Ascending aorta (tissue), 2 donors: Measurements from ENCODE around the gene EMILIN2. TPM values are rescaled to one million over a fixed set of nuclear protein-coding genes. Genes with fewer than 3 reads are reported as not detected.
"Not testable (repeated sequence)": the region's sequence is repeated elsewhere in the genome, so short reads cannot be mapped to it uniquely, and the experiment has no call there.

Experiments
- DNase-seq, 2 donors: peaks; one replicate each; pipeline ENCODE4 v3.0.0-alpha.2; 2019; ENCODE audit warnings: low spot score in 2 of 2
- H3K27ac ChIP-seq, 2 donors: fragments of 200-600 bp; sonication (generic); one replicate each; pipeline ENCODE4 v1.5.1; 2016 to 2017; ENCODE audit warnings: mild to moderate bottlenecking in 1 of 2
- H3K27me3 ChIP-seq: fragments of 200-600 bp; sonication (generic); one replicate; pipeline ENCODE4 v1.5.1; 2017
- H3K36me3 ChIP-seq, 2 donors: fragments of 200-600 bp; sonication (generic); one replicate each; pipeline ENCODE4 v1.5.1; 2016
- H3K4me1 ChIP-seq, 2 donors: fragments of 200-600 bp; sonication (generic); one replicate each; pipeline ENCODE4 v1.5.1; 2016 to 2017; ENCODE audit warnings: mild to moderate bottlenecking in 1 of 2
- H3K4me3 ChIP-seq, 2 donors: fragments of 200-600 bp; sonication (generic); one replicate each; pipeline ENCODE4 v1.5.1; 2016 to 2017; ENCODE audit warnings: mild to moderate bottlenecking in 1 of 2
- H3K9me3 ChIP-seq, 2 donors: fragments of 200-600 bp; sonication (generic); one replicate each; pipeline ENCODE4 v1.5.1; 2016
- intact Hi-C: fragments of 100-400 bp; cut with DNase I; formaldehyde crosslinking; loops from one replicate; pipeline ENCODE4 v1.15.1; 2023
- total RNA-seq: library from RNA; depleted of rRNA; stranded (reverse); fragments of >200 nt; gene quantifications from one replicate; pipeline ENCODE4 v1.1.0, GENCODE V29; 2016
- TF ChIP-seq, protein P1 (sequence below), 3 experiments: fragments of 200-600 bp in 2 of 3; fragments of 450-650 bp in 1 of 3; sonication (generic) in 2 of 3; IDR thresholded peaks; one replicate each; pipeline ENCODE4 v1.5.1; 2016 to 2019; ENCODE audit warnings: antibody characterized with exemption in 3 of 3, mild to moderate bottlenecking in 1 of 3, moderate library complexity in 1 of 3

The EMILIN2 gene
- total RNA-seq, result 22.4 TPM

DNA sequence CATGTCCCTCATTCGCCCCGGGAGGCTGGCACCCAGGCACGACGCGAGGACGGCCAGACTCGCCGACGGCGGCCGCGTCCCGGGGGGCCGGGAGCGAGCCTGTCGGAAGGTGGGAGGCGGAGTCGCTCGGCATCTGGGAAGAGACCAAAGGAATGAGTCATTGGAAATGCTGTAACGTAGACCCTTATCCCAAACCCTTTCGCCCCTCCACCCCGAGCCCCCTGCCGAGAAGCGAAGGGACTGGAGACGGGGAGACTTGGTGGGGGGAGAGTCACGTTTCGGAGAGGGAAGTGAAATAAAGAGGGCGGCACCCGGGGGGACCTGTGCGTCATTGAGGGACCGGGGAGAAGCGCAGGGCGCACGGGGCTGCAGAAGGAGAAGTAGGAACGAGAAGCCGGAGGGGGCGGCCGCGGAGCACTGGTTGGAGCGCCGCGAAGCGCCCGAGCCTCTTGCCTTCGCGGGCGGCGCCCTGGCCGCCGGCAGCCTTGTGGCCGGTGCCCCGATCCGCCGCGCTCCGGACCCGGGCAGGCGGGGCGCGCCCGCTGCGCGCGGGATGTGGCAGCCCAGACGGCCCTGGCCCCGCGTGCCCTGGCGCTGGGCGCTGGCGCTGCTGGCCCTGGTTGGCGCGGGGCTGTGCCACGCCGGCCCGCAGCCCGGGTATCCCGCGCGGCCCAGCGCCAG, at the start of gene EMILIN2:
Gene EMILIN2 (plus strand): TSS at position 371 of the 681 bp plus-strand sequence. CDS start 183 bp downstream, at position 554.
- TF ChIP-seq, protein P1, sequence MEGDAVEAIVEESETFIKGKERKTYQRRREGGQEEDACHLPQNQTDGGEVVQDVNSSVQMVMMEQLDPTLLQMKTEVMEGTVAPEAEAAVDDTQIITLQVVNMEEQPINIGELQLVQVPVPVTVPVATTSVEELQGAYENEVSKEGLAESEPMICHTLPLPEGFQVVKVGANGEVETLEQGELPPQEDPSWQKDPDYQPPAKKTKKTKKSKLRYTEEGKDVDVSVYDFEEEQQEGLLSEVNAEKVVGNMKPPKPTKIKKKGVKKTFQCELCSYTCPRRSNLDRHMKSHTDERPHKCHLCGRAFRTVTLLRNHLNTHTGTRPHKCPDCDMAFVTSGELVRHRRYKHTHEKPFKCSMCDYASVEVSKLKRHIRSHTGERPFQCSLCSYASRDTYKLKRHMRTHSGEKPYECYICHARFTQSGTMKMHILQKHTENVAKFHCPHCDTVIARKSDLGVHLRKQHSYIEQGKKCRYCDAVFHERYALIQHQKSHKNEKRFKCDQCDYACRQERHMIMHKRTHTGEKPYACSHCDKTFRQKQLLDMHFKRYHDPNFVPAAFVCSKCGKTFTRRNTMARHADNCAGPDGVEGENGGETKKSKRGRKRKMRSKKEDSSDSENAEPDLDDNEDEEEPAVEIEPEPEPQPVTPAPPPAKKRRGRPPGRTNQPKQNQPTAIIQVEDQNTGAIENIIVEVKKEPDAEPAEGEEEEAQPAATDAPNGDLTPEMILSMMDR (IDR thresholded peaks at IDR 0.05), result no peak
- DNase-seq, result peak; percentile 52 to 93
- Histone ChIP-seq H3K4me1 (peaks cover 4 to 7% of the 10 kb centered on the region in 2 donors), H3K4me3 (peak within 1 kb of the TSS; percentile 72 to 77), H3K27ac (peak within 1 kb of the TSS; percentile 79 to 86), H3K9me3 (no peaks in the 10 kb centered on the region), H3K36me3 (no peaks in the 10 kb centered on the region), H3K27me3 (no peaks in the 10 kb centered on the region)
- intact Hi-C loops, result loop anchor here (2.0 kb wide), 2 partner anchors 34 to 56 kb away; no protein-coding TSS in a partner anchor

DNA sequence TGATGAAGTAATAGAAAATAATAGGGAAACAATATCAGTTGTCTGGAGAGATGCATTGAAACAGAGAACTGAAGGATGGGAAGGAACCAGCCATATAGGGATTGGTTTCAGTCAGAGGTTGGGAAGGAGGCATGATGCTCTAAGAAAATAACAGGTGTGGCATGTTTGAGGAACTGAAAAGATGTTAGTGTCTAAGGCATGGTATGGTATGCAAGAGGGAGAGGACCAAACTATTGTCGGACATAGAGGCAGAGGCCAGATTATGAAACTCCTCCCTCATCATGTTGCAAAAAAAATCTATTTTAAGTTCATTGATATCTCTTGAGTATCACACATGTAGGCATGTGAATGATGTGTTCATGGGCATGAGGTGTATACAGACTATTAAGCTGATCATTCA, 48.9 kb upstream of the EMILIN2 start:
- TF ChIP-seq, protein P1 (IDR thresholded peaks at IDR 0.05), result no peak
- Histone ChIP-seq H3K36me3 (peaks cover 11 to 48% of the 10 kb centered on the region in 2 donors), H3K4me1 (no peaks in the 10 kb centered on the region), H3K4me3 (no peak overlapping the region), H3K27ac (no peak overlapping the region), H3K9me3 (no peaks in the 10 kb centered on the region), H3K27me3 (no peaks in the 10 kb centered on the region)
- intact Hi-C loops, result no loop called here
- no peak for DNase-seq

- H3K36me3 ChIP-seq, result peaks cover 11 to 46% of the 10 kb centered on the region in 2 donors
- DNase-seq, result no peak
These were observed 47.4 kb upstream of the EMILIN2 start for GRCh38 chr18:2799369-2799768.

DNA sequence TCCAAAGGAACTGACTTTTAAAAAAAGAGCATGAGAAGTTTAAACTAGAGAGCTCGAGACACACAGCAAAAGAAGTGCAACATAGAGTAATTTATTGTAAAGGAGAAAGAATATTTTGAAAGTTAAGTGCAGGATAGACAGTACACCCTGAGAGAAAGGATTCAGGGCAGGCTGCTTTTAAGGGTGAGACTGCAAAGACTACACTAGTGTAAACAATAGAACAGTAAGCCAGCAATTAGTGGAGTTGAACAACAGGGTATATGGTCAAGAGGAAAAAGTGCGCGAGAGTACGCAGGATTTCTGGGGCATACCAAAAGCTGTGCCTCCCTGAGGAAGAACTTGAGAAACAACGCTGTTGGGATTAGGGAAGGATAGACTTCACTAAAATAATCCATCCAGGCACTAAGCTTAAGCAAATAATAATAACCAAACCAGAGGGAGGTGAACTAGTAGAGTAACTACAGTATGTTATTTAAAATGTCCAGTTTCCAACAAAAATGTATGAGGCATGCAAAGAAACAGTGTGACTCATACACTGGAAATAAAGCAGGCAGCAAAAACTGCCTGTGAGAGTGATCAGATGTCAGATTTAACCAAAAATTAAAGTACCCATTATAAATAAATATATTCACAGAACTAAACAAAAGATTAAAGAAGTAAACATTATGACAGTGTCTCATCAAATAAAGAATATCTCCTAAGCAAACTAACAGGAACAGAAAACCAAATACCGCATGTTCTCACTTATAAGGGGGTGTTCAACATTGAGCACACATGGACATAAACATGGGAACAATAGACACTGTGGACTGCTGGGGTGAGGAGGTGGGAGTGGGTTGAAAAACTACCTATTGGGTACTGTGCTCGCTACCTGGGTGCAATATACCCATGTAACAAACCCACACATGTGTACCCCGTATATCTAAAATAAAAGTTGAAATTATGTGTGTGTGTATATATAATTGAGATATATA, 40.5 kb upstream of the EMILIN2 start:
- Histone ChIP-seq H3K4me3 (no peak overlapping the region), H3K27me3 (no peaks in the 10 kb centered on the region), H3K4me1 (peaks cover 3 to 11% of the 10 kb centered on the region in 2 donors), H3K36me3 (peaks cover 0 to 6% of the 10 kb centered on the region in 2 donors), H3K9me3 (no peaks in the 10 kb centered on the region), H3K27ac (no peak overlapping the region)
- intact Hi-C loops, result loop anchor here (5.0 kb wide), 1 partner anchor 101 kb away; no protein-coding TSS in a partner anchor
- no peak for DNase-seq
- TF ChIP-seq, protein P1 (IDR thresholded peaks at IDR 0.05), result no peak

More at GRCh38 chr18:2799369-2799768, 47.4 kb upstream of the EMILIN2 start:
- TF ChIP-seq, protein P1 (IDR thresholded peaks at IDR 0.05), result no peak
- Histone ChIP-seq H3K9me3 (no peaks in the 10 kb centered on the region), H3K27ac (no peak overlapping the region), H3K27me3 (no peaks in the 10 kb centered on the region), H3K4me1 (no peaks in the 10 kb centered on the region), H3K4me3 (no peak overlapping the region)
- intact Hi-C loops, result no loop called here

DNA sequence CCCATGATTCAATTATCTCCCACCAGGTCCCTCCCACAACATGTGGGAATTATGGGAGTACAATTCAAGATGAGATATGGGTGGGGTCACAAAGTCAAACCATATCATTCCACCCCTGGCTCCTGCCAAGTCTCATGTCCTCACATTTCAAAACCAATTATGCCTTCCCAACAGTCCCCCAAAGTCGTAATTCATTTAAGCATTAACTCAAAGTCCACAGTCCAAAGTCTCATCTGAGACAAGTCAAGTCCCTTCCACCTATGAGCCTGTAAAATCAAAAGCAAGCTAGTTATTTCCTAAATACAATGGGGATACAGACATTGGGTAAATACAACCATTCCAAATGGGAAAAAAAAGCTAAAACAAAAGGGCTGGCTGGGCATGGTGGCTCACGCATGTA, 38.2 kb upstream of the EMILIN2 start:
- not testable (repeated sequence) for H3K4me3 ChIP-seq, H3K27me3 ChIP-seq, H3K9me3 ChIP-seq, H3K27ac ChIP-seq, H3K36me3 ChIP-seq, DNase-seq
- intact Hi-C loops, result loop anchor here (5.0 kb wide), 1 partner anchor 99 kb away; no protein-coding TSS in a partner anchor
- peaks cover 3 to 11% of the 10 kb centered on the region in 2 donors for H3K4me1 ChIP-seq

DNA sequence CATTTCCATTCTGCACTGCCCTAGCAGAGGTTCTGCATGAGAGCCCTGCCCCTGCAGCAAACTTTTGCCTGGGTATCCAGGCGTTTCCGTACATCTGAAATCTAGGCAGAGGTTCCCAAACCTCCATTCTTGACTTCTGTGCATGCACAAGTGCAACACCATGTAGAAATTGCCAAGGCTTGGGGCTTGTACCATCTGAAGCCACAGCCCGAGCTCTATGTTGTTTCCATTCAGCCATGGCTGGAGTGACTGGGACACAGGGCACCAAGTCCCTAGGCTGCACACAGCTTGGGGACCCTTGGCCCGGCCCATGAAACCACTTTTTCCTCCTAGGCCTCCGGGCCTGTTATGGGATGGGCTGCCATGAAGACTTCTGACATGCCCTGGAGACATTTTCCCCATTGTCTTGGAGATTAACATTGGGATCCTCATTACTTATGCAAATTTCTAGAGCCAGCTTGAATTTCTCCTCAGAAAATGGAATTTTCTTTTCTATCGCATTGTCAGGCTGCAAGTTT, 37.1 kb upstream of the EMILIN2 start:
- not testable (repeated sequence) for DNase-seq, H3K4me3 ChIP-seq, H3K36me3 ChIP-seq, H3K9me3 ChIP-seq, H3K27me3 ChIP-seq, H3K27ac ChIP-seq
- peaks cover 3 to 11% of the 10 kb centered on the region in 2 donors for H3K4me1 ChIP-seq
- intact Hi-C loops, result loop anchor here (5.0 kb wide), 1 partner anchor 98 kb away; no protein-coding TSS in a partner anchor
